Skeletal muscle cell (primary cell): ENCODE results near the gene TNFAIP8L3.
"Not testable (repeated sequence)": the region's sequence is repeated elsewhere in the genome, so short reads cannot be mapped to it uniquely, and the experiment has no call there.

Experiments used
- DNase-seq: peaks from one replicate; pipeline ENCODE4 v3.0.0-alpha.2; 2010; ENCODE audit warnings: low read depth
- H3K4me3 ChIP-seq: 2 replicates; pipeline ENCODE4 v1.5.1; 2011; ENCODE audit warnings: low read depth, mild to moderate bottlenecking, control low read depth, low read length, moderate library complexity

Gene TNFAIP8L3

GRCh38 chr15:51094606-51095569, at the start of gene TNFAIP8L3:
Gene TNFAIP8L3 (minus strand): TSS chr15:51094906. CDS start chr15:51094595, 311 bp downstream.
- peak within 1 kb of the TSS; percentile 70 for H3K4me3 ChIP-seq
- DNase-seq, result no peak

DNA sequence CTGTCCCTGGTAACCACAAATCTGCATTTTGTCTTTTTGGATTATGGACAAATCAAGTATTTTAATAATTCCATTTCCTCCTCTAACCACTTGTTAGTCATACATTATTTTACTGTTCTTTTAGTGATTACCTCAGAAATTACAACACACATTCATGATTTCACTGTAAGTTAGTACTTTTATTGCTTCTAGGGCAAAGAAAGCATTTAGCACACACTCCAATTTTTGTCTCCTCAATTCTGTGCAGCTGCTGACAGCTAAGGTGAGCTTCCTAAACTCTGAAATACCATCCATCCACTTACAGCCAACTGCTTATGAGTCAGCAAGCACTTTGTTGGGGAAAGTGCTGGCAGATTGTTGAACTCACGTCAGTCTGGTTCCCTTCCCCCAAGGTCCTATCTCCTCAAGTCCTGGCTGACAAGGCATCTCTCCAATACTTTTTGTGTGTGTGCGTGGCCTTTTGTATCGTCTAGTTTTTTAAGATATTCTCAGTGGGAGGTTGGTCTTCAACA, 49.4 kb upstream of the TNFAIP8L3 start:
- no peak overlapping the region for H3K4me3 ChIP-seq
- peak; percentile 97 for DNase-seq

- H3K4me3 ChIP-seq, DNase-seq: not testable (repeated sequence)
Observed at GRCh38 chr15:51140347-51140746, 45.6 kb upstream of the TNFAIP8L3 start.

- DNase-seq, result no peak
- no peak overlapping the region for H3K4me3 ChIP-seq
Observed at GRCh38 chr15:51139091-51139490, 44.4 kb upstream of the TNFAIP8L3 start.

DNA sequence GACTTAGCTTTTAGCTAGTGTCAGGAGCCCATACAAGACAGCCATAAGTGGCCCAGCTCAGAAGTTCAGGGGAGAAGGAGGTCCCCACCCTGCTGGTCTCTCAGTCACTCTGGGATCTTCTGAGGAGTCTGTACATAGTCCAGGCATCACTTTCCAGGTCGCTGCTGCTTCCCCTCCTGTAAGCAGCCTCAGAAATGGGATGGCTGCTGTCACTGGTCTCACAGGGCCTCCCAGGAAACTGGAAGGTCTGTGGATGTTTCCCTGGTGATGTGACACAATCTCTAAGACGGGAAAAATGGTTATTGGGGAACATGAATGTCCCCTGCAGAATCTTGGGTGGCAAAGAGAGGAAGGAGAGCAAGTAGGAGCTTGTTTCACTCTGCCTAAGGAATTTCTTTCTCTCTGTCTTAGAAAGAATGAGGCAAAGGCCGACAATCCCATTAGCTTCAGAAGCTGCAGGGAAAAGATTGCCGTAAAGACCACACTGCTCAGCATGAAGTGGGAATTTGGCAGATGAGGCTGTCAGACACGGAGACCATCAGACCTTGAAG, 43.2 kb upstream of the TNFAIP8L3 start:
- H3K4me3 ChIP-seq, result no peak overlapping the region

DNA sequence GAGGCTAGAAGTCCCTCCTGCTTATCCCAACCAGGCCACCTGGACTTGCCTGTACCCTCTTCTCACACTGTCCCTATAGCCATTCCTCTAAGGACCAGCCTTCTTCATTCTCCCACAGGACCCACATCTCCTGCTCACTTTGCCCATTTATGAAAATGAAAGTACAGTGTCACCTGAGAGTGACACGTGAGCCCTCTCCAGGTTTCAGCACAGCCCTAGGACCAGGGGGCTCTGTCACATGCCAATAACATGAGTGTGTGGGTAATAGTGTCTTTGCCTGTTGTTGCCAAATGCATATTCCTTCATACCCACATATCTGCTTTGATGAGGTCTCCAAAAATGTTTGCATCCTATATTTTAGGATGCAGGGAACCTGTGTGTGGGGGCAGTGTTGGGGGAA, 42.3 kb upstream of the TNFAIP8L3 start:
- H3K4me3 ChIP-seq, result no peak overlapping the region
- DNase-seq, result no peak

More for the DNA sequence above, 43.2 kb upstream of the TNFAIP8L3 start:
- no peak for DNase-seq

DNA sequence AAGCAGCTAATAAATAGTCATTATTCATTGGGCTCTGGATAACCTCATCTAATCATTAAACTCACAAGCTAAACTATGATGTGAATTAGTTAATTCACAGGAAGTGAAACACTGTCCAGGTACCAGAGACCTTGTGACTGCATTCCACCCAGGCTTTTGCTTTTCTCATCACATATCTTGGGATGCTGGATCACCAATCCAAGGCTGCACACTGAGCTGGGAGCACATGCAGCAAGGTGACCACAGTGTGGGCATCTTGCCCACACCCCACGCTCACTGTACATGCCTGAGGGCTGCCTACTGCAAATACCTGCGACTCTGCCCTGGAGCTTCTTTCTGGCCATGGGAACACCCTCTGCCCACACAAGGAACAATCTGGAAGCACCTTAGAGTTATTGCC, 40.6 kb upstream of the TNFAIP8L3 start:
- DNase-seq, result no peak
- H3K4me3 ChIP-seq, result no peak overlapping the region

DNA sequence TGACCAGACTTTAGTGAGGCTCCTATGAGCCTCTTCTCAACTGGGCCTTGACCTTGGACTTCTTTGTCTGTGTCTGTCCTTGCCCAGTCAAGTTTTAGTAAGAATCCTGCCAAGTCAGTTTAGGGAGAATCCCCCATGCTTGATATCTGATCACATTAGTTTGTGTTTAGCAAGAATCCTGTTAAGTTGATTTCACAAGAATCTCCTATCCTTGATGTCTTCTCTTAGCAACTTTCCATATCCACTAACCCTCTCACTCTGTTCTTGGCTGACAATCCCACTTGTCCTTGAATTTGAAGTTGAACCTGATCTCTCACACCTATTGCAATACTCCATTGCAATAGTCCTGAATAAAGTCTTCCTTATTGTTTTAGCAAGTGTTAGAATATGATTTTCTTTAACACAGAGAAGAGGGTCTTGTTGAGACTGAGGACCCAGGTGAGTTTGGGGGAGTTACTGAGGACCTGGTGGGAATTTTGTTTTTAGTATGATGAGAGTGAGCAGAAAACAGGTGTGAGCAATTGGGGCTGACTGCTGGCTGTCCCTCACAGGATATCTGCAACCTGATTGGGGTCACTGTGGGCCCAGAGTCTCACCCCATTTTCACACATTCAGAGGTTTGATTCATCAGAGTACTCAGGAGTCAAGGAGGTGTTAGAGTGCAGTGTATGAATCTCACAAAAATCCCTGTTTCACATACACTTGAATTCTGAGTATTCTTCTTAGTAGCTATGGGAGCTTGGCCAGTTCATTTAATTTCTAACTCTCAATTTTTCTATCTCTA, 39.9 kb upstream of the TNFAIP8L3 start:
- H3K4me3 ChIP-seq, result no peak overlapping the region
- no peak for DNase-seq

GRCh38 chr15:51133140-51133765, 38.5 kb upstream of the TNFAIP8L3 start:
- no peak for DNase-seq

GRCh38 chr15:51132384-51133139, 37.9 kb upstream of the TNFAIP8L3 start:
- peak; percentile 99 for DNase-seq
- H3K4me3 ChIP-seq, result no peak overlapping the region

More at GRCh38 chr15:51133140-51133765, 38.5 kb upstream of the TNFAIP8L3 start:
- H3K4me3 ChIP-seq, result no peak overlapping the region

DNA sequence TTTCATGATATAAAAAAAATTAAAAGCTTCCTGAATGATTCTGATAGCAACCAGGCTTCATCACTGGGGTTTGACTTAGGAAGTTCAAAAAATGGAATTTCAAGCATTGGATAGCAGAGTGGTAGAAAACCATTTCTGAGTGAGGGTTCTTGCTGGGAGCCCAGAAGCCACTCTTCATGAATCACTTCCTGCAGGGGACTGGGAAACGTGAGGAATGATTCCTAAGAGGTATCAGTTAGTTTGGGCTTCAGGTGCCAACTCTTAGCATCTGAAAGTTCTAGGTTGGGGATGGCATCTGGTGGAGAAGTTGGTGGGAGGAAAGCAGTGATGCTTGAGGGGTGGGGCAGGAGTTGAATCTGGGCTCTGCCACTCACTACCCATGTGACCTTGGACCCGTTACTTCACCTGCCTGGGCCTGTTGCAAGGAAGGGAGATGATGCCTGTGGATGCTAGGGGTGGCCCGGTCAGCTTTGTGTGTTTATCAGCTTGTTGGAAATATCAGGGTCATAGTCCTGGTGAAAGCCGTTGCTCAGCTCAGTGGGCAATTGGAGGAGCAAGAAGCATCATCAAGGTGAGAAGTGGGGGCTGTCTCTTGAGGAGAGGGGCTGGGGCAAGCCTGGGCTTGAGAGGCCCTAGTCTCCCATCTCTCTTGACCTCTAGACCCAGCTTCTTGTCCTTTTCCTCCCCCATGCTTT, 37.0 kb upstream of the TNFAIP8L3 start:
- H3K4me3 ChIP-seq, result no peak overlapping the region
- DNase-seq, result no peak

- H3K4me3 ChIP-seq, result no peak overlapping the region
- no peak for DNase-seq
Observed at GRCh38 chr15:51130344-51130743, 35.6 kb upstream of the TNFAIP8L3 start.

GRCh38 chr15:51129535-51130188, 35.0 kb upstream of the TNFAIP8L3 start:
- no peak for DNase-seq
- H3K4me3 ChIP-seq, result no peak overlapping the region

DNA sequence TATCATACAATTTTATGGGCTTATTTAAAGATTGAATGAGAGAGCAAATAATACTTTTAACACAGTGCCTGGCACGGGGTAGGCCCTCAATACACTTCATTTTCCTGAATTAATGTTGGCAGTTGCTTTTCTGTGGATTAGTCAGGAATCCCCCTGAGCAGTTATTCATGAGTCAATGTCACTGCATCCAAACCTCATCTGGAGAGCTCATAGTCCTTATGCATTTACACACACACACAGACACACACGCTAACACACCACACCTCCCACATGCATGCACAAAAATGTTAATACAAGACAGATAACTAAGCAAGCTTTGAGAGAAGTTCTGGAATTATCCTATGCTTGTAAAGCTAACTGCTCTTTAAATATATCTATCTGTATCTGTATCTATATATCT, 34.0 kb upstream of the TNFAIP8L3 start:
- H3K4me3 ChIP-seq, result no peak overlapping the region
- no peak for DNase-seq

GRCh38 chr15:51126842-51127241, 32.1 kb upstream of the TNFAIP8L3 start:
- no peak for DNase-seq
- no peak overlapping the region for H3K4me3 ChIP-seq

DNA sequence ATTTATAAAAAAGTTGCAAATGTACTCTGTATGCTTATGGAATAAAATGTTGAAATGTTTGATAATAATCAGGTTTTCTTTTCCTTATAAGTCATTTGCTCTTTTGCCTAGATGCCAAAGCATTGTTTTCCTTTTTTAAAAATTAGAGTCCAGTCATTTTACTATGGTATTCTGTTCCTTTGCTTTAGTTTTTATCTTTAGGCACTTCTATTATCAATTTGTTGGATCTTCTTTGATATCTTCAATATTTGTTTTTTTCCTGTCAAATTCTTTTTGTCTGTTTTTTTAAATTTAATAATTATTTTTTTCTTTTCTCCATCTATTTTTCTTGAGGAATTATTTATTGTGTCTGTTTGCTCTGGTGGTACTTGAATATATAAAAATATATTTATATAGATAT, 28.3 kb upstream of the TNFAIP8L3 start:
- not testable (repeated sequence) for DNase-seq, H3K4me3 ChIP-seq

- DNase-seq, result no peak
- H3K4me3 ChIP-seq, result no peak overlapping the region
Observed at GRCh38 chr15:51121631-51122225, 27.0 kb upstream of the TNFAIP8L3 start.
